ENCODE data around the gene PRR12. TPM values are rescaled to one million over a fixed set of nuclear protein-coding genes. Genes with fewer than 3 reads are reported as not detected.
A peak's percentile ranks its signal among the peaks of the same experiment; 100 is the strongest.

PRR12 gene
- total RNA-seq, 1 donor from 2014 or later, result 42.1 TPM

DNA sequence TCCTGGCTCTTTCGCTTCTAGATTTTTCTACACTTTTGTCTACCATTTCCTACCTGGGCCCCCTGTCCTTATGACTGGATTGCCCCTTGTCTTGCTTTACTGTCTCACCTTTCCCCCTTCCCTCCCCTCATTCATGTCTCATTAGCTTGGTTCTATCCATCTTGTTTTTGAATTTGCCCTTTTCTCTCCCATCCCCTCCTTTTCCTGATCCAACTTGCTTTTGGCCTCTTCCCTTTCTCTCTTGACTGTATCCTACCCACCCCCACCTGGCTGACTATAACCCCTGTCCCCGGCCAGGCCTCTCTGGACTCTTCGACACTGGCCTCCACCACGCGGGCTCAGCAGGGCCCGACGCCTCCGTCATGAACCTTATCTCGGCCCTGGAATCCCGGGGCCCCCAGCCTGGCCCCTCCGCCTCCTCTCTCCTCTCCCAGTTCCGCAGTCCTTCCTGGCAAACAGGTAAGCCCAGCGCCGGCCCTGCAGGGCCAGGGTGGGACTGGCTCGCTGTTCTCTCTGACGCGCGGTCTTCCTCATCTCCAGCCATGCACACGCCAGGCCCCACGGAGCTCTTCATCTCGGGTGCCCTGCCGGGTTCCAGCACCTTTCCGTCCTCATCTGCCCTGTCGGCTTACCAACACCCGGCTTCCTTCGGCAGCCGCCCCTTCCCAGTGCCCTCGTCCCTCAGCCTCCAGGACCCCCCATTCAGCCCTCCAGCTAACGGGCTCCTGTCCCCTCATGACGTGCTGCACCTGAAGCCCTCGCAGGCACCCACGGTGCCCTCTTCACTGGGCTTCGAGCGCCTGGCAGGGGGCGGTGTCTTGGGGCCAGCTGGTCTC is 3.4 kb downstream of the PRR12 start:
- H3K27me3 Mint-ChIP-seq, result no peaks in the 10 kb centered on the region
- H3K4me1 Mint-ChIP-seq, result peaks cover 32% of the 10 kb centered on the region
- H3K4me3 Mint-ChIP-seq, result peak overlapping the region; percentile 85
- intact Hi-C loops (cut with micrococcal nuclease), result loop anchor here (5.0 kb wide), 4 partner anchors 97 to 957 kb away; partner anchors contain the start of genes AKT1S1, DBP, RPS11 and TBC1D17
- ChIA-PET POLR2A (interaction anchor here (0.5 to 6.5 kb wide), 3 partner anchors 15 to 106 kb away, joined by 3 to 106 read pairs (median 5); partner anchors contain the start of genes NOSIP, PRRG2 and SCAF1), CTCF (no interaction called here)
- peak overlapping the region; percentile 87 for H3K27ac Mint-ChIP-seq
- peaks cover 31% of the 10 kb centered on the region for H3K36me3 Mint-ChIP-seq (ENCODE audit: low read depth)
- no peak for ATAC-seq (ENCODE audit: low read depth)
- no peaks in the 10 kb centered on the region for H3K9me3 Mint-ChIP-seq
- no peak for DNase-seq
- TF ChIP-seq, protein P1, sequence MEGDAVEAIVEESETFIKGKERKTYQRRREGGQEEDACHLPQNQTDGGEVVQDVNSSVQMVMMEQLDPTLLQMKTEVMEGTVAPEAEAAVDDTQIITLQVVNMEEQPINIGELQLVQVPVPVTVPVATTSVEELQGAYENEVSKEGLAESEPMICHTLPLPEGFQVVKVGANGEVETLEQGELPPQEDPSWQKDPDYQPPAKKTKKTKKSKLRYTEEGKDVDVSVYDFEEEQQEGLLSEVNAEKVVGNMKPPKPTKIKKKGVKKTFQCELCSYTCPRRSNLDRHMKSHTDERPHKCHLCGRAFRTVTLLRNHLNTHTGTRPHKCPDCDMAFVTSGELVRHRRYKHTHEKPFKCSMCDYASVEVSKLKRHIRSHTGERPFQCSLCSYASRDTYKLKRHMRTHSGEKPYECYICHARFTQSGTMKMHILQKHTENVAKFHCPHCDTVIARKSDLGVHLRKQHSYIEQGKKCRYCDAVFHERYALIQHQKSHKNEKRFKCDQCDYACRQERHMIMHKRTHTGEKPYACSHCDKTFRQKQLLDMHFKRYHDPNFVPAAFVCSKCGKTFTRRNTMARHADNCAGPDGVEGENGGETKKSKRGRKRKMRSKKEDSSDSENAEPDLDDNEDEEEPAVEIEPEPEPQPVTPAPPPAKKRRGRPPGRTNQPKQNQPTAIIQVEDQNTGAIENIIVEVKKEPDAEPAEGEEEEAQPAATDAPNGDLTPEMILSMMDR (IDR thresholded peaks at IDR 0.05), result no peak

- TF ChIP-seq, protein P1 (IDR thresholded peaks at IDR 0.05), result no peak
- ChIA-PET POLR2A (interaction anchor here (0.5 to 1.5 kb wide), 6 partner anchors 45 to 664 kb away, joined by 3 to 5 read pairs (median 3); partner anchors contain the start of gene RRAS), CTCF (no interaction called here)
- peaks cover 32% of the 10 kb centered on the region for H3K4me1 Mint-ChIP-seq
- H3K9me3 Mint-ChIP-seq, result no peaks in the 10 kb centered on the region
- no peaks in the 10 kb centered on the region for H3K27me3 Mint-ChIP-seq
- intact Hi-C loops (cut with micrococcal nuclease), result loop anchor here (5.0 kb wide), 4 partner anchors 98 to 958 kb away; partner anchors contain the start of genes AKT1S1, DBP, RPS11 and TBC1D17
- ATAC-seq (ENCODE audit: low read depth) (no peak), DNase-seq (no peak)
- H3K27ac Mint-ChIP-seq, result no peak overlapping the region
- H3K4me3 Mint-ChIP-seq, result no peak overlapping the region
- H3K36me3 Mint-ChIP-seq (ENCODE audit: low read depth), result peaks cover 38% of the 10 kb centered on the region
These were observed 4.2 kb downstream of the PRR12 start for GRCh38 chr19:49594993-49595818.

GRCh38 chr19:49595819-49596404 is 4.9 kb downstream of the PRR12 start:
- Mint-ChIP-seq H3K4me3 (no peak overlapping the region), H3K9me3 (no peaks in the 10 kb centered on the region), H3K4me1 (peaks cover 32% of the 10 kb centered on the region), H3K36me3 (ENCODE audit: low read depth) (peaks cover 40% of the 10 kb centered on the region), H3K27ac (no peak overlapping the region), H3K27me3 (no peaks in the 10 kb centered on the region)
- DNase-seq (no peak), ATAC-seq (ENCODE audit: low read depth) (no peak)
- TF ChIP-seq, protein P1 (IDR thresholded peaks at IDR 0.05), result no peak
- POLR2A ChIA-PET, result interaction anchor here (0.5 to 1.5 kb wide), 4 partner anchors 45 to 665 kb away, joined by 3 to 5 read pairs (median 4); partner anchors contain the start of gene RRAS
- CTCF ChIA-PET, result no interaction called here
- intact Hi-C loops (cut with micrococcal nuclease), result no loop called here

DNA sequence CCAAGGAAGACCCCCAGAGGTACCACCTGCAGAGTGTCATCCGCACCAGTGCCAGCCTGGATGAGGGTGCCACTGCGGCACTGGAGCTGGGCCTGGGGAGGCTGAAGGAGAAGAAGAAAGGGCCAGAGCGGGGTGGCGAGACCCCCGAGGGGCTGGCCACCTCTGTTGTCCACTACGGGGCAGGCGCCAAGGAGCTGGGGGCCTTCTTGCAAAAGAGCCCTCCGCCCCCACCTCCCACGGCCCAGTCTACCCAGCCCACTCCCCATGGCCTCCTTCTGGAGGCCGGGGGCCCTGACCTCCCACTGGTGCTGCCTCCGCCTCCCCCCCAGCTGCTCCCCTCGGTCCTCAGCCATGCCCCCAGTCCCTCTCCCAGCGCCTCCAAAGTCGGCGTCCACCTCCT is 5.4 kb downstream of the PRR12 start:
- DNase-seq, result no peak
- Mint-ChIP-seq H3K27me3 (no peaks in the 10 kb centered on the region), H3K9me3 (no peaks in the 10 kb centered on the region), H3K4me1 (peaks cover 32% of the 10 kb centered on the region), H3K4me3 (no peak overlapping the region), H3K27ac (no peak overlapping the region), H3K36me3 (ENCODE audit: low read depth) (peaks cover 45% of the 10 kb centered on the region)
- ChIA-PET POLR2A (interaction anchor here (1.3 to 1.5 kb wide), 2 partner anchors 44 to 82 kb away, joined by 4 to 5 read pairs; partner anchors contain the start of gene RRAS), CTCF (no interaction called here)
- TF ChIP-seq, protein P1 (IDR thresholded peaks at IDR 0.05), result no peak
- no peak for ATAC-seq (ENCODE audit: low read depth)
- intact Hi-C loops (cut with micrococcal nuclease), result no loop called here

Data from activated B cell treated with CpG ODN at 0.5 μM for 24 hours (primary cell).